ENCODE measurements around the gene TTC21B.

TTC21B gene

DNA sequence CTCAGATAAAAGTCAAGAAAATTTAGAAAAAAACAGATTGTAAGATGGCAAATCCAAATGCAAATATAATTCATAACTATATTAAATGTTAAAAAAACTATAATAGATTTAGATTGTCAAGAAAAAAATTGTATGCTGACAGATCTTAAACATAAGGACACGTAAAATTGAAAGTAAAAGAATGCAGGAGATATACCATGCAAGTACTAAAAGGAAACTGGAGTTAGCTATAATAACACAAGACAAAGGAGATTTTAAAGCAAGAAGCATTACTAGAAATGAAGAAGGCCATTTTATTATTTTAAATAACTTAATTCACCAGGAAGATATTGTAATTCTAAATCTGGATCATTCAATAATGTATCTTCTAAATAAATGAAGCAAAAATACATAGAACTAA lies 48.3 kb downstream of the TTC21B start:
- no peak overlapping the region for H3K4me3 Mint-ChIP-seq
- H3K36me3 Mint-ChIP-seq: peaks cover 28% of the 10 kb centered on the region
- H3K27me3 Mint-ChIP-seq: no peaks in the 10 kb centered on the region
- no peak for ATAC-seq (ENCODE audit: low read depth)
- no peak overlapping the region for H3K27ac Mint-ChIP-seq
- H3K4me1 Mint-ChIP-seq: peaks cover 7% of the 10 kb centered on the region
- H3K9me3 Mint-ChIP-seq: no peaks in the 10 kb centered on the region
- DNase-seq (ENCODE audit: low spot score in 2 of 2): no peak

- Mint-ChIP-seq H3K36me3 (peaks cover 26% of the 10 kb centered on the region), H3K4me3 (no peak overlapping the region), H3K27ac (no peak overlapping the region), H3K4me1 (peaks cover 7% of the 10 kb centered on the region), H3K27me3 (no peaks in the 10 kb centered on the region), H3K9me3 (no peaks in the 10 kb centered on the region)
- ATAC-seq (ENCODE audit: low read depth): no peak
- DNase-seq (ENCODE audit: low spot score in 2 of 2): no peak
Measured at GRCh38 chr2:165904432-165904831, 49.1 kb downstream of the TTC21B start.

GRCh38 chr2:165903406-165903805 lies 50.2 kb downstream of the TTC21B start:
- no peaks in the 10 kb centered on the region for H3K9me3 Mint-ChIP-seq
- H3K27me3 Mint-ChIP-seq: no peaks in the 10 kb centered on the region
- DNase-seq (ENCODE audit: low spot score in 2 of 2): no peak
- H3K4me1 Mint-ChIP-seq: peaks cover 7% of the 10 kb centered on the region
- no peak overlapping the region for H3K27ac Mint-ChIP-seq
- peaks cover 29% of the 10 kb centered on the region for H3K36me3 Mint-ChIP-seq
- H3K4me3 Mint-ChIP-seq: no peak overlapping the region
- ATAC-seq (ENCODE audit: low read depth): no peak

DNA sequence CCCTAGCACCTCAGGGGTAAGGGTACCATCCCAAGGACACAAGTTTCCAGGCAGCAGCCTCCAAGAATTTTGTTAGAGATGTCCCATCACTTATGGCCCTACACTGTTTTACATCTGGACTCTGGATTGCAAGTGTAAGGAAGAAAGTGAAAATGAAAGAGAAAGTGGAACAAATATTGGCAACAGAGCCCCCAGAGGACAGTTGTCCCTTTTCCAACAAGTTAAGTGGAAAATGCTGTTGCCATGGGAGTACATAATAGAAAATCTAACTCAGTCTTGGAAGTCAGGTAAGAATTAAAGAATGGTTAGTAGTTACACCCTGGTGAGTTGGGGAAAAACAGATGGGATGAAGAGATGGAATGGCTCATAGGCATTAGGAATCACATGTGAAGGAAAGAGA lies 50.6 kb downstream of the TTC21B start:
- Mint-ChIP-seq H3K27me3 (no peaks in the 10 kb centered on the region), H3K4me3 (no peak overlapping the region), H3K9me3 (no peaks in the 10 kb centered on the region), H3K27ac (no peak overlapping the region), H3K4me1 (peaks cover 7% of the 10 kb centered on the region), H3K36me3 (peaks cover 34% of the 10 kb centered on the region)
- ATAC-seq (ENCODE audit: low read depth): no peak
- DNase-seq (ENCODE audit: low spot score in 2 of 2): no peak

DNA sequence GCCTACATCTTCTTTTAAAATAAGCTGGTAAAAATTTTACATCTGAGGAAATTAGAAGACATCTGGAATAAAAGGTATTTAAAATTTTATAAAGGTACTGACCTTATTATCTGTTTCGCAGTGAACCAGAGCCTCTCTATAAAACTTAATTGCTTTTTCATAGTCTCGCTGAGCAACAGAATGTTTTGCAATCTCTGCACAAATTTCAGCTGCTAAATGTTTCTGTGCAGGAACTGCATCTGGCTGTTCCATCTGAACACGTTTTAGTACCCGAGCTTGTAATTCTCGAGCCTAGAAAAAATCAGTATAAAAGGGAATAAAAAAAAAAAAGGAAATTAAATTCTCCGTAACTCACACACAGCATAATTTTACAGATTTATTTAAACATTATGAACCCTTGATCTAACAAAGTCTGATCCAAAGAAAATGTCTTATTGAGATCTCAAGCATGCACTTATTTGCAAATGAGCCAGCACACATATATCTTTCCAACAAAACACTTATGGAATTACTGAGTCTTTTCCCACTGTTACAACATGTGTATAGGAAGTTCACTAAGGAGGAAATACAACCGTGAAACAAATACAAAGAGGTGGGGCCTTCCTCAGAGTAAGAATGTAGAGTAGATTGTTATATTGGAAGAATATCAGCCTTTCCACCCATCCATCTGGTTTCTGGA lies 51.8 kb downstream of the TTC21B start:
- DNase-seq (ENCODE audit: low spot score in 2 of 2) (no peak), ATAC-seq (ENCODE audit: low read depth) (no peak)
- no peaks in the 10 kb centered on the region for H3K27me3 Mint-ChIP-seq
- peaks cover 13% of the 10 kb centered on the region for H3K4me1 Mint-ChIP-seq
- H3K27ac Mint-ChIP-seq: no peak overlapping the region
- H3K9me3 Mint-ChIP-seq: no peaks in the 10 kb centered on the region
- H3K4me3 Mint-ChIP-seq: no peak overlapping the region
- H3K36me3 Mint-ChIP-seq: peaks cover 42% of the 10 kb centered on the region

DNA sequence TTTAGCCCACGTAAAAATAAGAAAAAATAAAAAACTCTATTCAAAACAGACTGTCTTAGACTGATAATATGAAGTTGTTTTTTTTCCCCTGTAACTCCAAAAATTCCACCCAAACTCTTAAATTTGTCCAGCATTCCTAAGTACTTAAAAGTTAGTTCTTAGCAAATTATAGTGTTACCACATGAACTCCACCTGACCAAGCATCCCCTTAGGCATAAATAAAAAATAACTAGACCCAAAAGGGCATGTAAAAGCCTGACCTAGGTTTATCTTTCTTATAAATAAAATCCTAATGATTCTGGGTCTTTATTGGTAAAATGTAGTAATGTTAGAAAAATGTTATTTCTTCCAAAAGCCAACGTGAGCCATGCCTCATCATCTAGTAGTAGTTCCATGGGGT lies 54.3 kb downstream of the TTC21B start:
- no peaks in the 10 kb centered on the region for H3K9me3 Mint-ChIP-seq
- no peak for DNase-seq (ENCODE audit: low spot score in 2 of 2)

GRCh38 chr2:165898381-165898780 lies 55.2 kb downstream of the TTC21B start:
- Mint-ChIP-seq H3K27me3 (no peaks in the 10 kb centered on the region), H3K27ac (no peak overlapping the region), H3K9me3 (no peaks in the 10 kb centered on the region), H3K4me3 (no peak overlapping the region), H3K4me1 (peaks cover 17% of the 10 kb centered on the region), H3K36me3 (peaks cover 45% of the 10 kb centered on the region)
- ATAC-seq (ENCODE audit: low read depth): no peak
- DNase-seq (ENCODE audit: low spot score in 2 of 2): no peak

More for the DNA sequence above, 54.3 kb downstream of the TTC21B start:
- Mint-ChIP-seq H3K27me3 (no peaks in the 10 kb centered on the region), H3K4me3 (no peak overlapping the region), H3K4me1 (peaks cover 18% of the 10 kb centered on the region), H3K36me3 (peaks cover 38% of the 10 kb centered on the region), H3K27ac (no peak overlapping the region)
- no peak for ATAC-seq (ENCODE audit: low read depth)

DNA sequence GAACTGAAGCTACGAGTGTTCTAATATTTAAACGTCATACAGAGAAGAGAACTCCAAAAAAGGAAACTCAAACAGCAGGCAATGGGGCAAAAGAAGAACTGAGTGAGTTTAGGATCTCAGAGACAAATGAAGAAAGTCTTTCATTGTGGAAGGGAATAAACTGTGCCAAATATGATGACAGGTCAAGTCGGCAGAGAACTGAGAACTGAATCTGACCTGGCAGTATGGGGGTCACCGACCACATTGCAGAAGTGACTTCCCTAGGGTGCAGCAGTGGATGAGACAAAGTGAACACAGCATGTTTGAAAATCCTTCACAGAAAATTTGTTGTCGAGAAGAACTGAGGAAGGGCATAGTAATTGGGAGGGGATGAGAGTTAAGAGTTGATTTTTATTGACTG lies 55.9 kb downstream of the TTC21B start:
- H3K4me1 Mint-ChIP-seq: peaks cover 10% of the 10 kb centered on the region
- DNase-seq (ENCODE audit: low spot score in 2 of 2) (no peak), ATAC-seq (ENCODE audit: low read depth) (no peak)
- H3K9me3 Mint-ChIP-seq: no peaks in the 10 kb centered on the region
- H3K4me3 Mint-ChIP-seq: no peak overlapping the region
- H3K27me3 Mint-ChIP-seq: no peaks in the 10 kb centered on the region
- H3K36me3 Mint-ChIP-seq: peaks cover 40% of the 10 kb centered on the region
- no peak overlapping the region for H3K27ac Mint-ChIP-seq

DNA sequence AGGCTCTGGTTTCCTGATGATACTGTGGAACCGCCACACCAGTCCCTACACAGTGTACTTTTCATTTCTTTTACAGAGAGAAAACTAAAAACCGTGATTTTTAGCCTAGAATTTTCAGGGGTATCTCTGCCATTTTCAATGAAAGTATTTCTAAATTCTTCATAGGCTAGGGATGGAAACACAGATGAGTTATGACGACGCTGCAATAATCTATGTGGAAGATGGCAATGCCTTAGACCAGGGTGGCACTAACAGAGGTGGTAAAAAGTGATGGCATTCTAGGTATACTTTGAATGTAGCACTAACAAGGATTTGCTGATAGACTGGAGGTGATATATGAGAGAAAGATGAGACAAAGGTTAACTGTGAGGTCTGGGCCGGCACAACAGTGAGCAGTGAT lies 56.5 kb downstream of the TTC21B start:
- peaks cover 42% of the 10 kb centered on the region for H3K36me3 Mint-ChIP-seq
- no peak overlapping the region for H3K4me3 Mint-ChIP-seq
- H3K27me3 Mint-ChIP-seq: no peaks in the 10 kb centered on the region
- peaks cover 10% of the 10 kb centered on the region for H3K4me1 Mint-ChIP-seq
- no peak overlapping the region for H3K27ac Mint-ChIP-seq
- no peaks in the 10 kb centered on the region for H3K9me3 Mint-ChIP-seq
- DNase-seq (ENCODE audit: low spot score in 2 of 2) (no peak), ATAC-seq (ENCODE audit: low read depth) (no peak)

GRCh38 chr2:165895974-165896373 lies 57.6 kb downstream of the TTC21B start:
- ATAC-seq (ENCODE audit: low read depth): no peak
- Mint-ChIP-seq H3K9me3 (no peaks in the 10 kb centered on the region), H3K27ac (peak overlapping the region; percentile 46)

GRCh38 chr2:165893556-165893955 lies 60.0 kb downstream of the TTC21B start:
- Mint-ChIP-seq H3K27ac (no peak overlapping the region), H3K9me3 (no peaks in the 10 kb centered on the region), H3K27me3 (no peaks in the 10 kb centered on the region), H3K4me1 (peaks cover 10% of the 10 kb centered on the region), H3K4me3 (no peak overlapping the region), H3K36me3 (peaks cover 45% of the 10 kb centered on the region)
- DNase-seq (ENCODE audit: low spot score in 2 of 2): no peak
- ATAC-seq (ENCODE audit: low read depth): no peak

More at GRCh38 chr2:165895974-165896373, 57.6 kb downstream of the TTC21B start:
- DNase-seq (ENCODE audit: low spot score in 2 of 2): no peak
- Mint-ChIP-seq H3K4me1 (peaks cover 10% of the 10 kb centered on the region), H3K36me3 (peaks cover 40% of the 10 kb centered on the region), H3K4me3 (no peak overlapping the region), H3K27me3 (no peaks in the 10 kb centered on the region)

DNA sequence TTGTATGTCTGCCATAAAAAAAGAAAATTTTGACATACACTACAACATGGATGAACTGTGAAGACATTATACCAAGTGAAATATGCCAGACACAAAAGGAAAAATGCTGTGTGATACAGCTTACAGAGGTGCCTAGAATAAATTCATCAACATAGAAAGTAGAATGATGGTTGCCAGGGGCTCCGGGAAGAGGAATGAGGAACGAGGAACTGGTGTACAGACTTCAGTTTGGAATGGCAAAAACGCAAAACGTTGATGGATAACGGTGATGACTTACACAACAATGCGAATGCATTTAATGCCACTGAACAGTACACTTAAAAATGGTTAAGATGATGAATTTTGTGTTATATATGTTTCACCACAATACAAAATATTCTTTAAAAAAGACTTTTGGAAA lies 61.0 kb downstream of the TTC21B start:
- H3K4me3 Mint-ChIP-seq: no peak overlapping the region
- H3K27me3 Mint-ChIP-seq: no peaks in the 10 kb centered on the region
- H3K27ac Mint-ChIP-seq: no peak overlapping the region
- peaks cover 35% of the 10 kb centered on the region for H3K36me3 Mint-ChIP-seq
- no peak for ATAC-seq (ENCODE audit: low read depth)
- H3K9me3 Mint-ChIP-seq: no peaks in the 10 kb centered on the region
- H3K4me1 Mint-ChIP-seq: peaks cover 8% of the 10 kb centered on the region
- DNase-seq (ENCODE audit: low spot score in 2 of 2): no peak

- no peaks in the 10 kb centered on the region for H3K9me3 Mint-ChIP-seq
- H3K4me3 Mint-ChIP-seq: no peak overlapping the region
- H3K27me3 Mint-ChIP-seq: no peaks in the 10 kb centered on the region
- peaks cover 5% of the 10 kb centered on the region for H3K4me1 Mint-ChIP-seq
- no peak overlapping the region for H3K27ac Mint-ChIP-seq
- DNase-seq (ENCODE audit: low spot score in 2 of 2) (no peak), ATAC-seq (ENCODE audit: low read depth) (no peak)
- H3K36me3 Mint-ChIP-seq: peaks cover 33% of the 10 kb centered on the region
Measured at GRCh38 chr2:165891943-165892342, 61.6 kb downstream of the TTC21B start.

- H3K4me1 Mint-ChIP-seq: peaks cover 4% of the 10 kb centered on the region
- no peak overlapping the region for H3K4me3 Mint-ChIP-seq
- H3K36me3 Mint-ChIP-seq: peaks cover 28% of the 10 kb centered on the region
- H3K27ac Mint-ChIP-seq: no peak overlapping the region
- no peaks in the 10 kb centered on the region for H3K27me3 Mint-ChIP-seq
- no peaks in the 10 kb centered on the region for H3K9me3 Mint-ChIP-seq
- DNase-seq (ENCODE audit: low spot score in 2 of 2) (no peak), ATAC-seq (ENCODE audit: low read depth) (no peak)
Measured at GRCh38 chr2:165891345-165891744, 62.2 kb downstream of the TTC21B start.

GRCh38 chr2:165889798-165890197 lies 63.8 kb downstream of the TTC21B start:
- Mint-ChIP-seq H3K4me3 (no peak overlapping the region), H3K27me3 (no peaks in the 10 kb centered on the region), H3K9me3 (no peaks in the 10 kb centered on the region), H3K4me1 (no peaks in the 10 kb centered on the region), H3K36me3 (peaks cover 26% of the 10 kb centered on the region), H3K27ac (no peak overlapping the region)
- ATAC-seq (ENCODE audit: low read depth) (no peak), DNase-seq (ENCODE audit: low spot score in 2 of 2) (no peak)

Data from memory B cell (primary cell).